GM12878 (cell line): ENCODE data around the gene CPNE9.

Experiments used
- HDAC6 ChIP-seq: fragments of 200-600 bp; sonication (generic); IDR thresholded peaks from one replicate; pipeline ENCODE4 v1.8.0; 2017; ENCODE audit warnings: antibody characterized with exemption; ENCODE audit not compliant: unreplicated experiment
- NFIC ChIP-seq: IDR thresholded peaks from 2 replicates; pipeline ENCODE4 v1.6.1; 2012; ENCODE audit warnings: low read depth, mild to moderate bottlenecking, inconsistent platforms, low read length, moderate library complexity
- YY1 ChIP-seq: IDR thresholded peaks from 2 replicates; pipeline ENCODE4 v1.6.1; 2011; ENCODE audit warnings: low read depth, mild to moderate bottlenecking, low read length

DNA sequence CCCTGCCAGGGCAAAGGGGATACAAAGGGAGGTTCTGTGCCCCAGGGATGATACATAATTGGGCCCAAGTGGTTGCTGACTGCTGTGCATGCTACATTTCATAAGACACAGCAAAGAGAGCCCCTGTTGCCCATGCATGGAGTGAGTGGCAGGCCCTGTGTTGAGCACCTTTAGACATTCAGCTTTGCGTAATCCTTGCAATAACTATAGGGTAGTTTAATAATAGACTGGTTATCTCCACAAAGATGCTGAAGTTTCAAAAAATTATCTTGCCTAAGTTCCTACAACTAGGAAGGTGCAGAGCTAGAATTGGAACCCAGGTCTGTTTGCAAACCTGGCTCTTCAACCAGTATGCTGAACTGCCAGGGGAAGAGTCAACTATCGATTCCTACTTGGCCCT, 44.4 kb downstream of the CPNE9 start:
- no peak for TF ChIP-seq YY1
- TF ChIP-seq HDAC6 = no peak
- no peak for TF ChIP-seq NFIC
